ENCODE results near the gene CAMTA1. TPM values are rescaled to one million over a fixed set of nuclear protein-coding genes. Genes with fewer than 3 reads are reported as not detected.

Gene CAMTA1
- total RNA-seq, 1 experiment from 2014 or later: 60.0 TPM

DNA sequence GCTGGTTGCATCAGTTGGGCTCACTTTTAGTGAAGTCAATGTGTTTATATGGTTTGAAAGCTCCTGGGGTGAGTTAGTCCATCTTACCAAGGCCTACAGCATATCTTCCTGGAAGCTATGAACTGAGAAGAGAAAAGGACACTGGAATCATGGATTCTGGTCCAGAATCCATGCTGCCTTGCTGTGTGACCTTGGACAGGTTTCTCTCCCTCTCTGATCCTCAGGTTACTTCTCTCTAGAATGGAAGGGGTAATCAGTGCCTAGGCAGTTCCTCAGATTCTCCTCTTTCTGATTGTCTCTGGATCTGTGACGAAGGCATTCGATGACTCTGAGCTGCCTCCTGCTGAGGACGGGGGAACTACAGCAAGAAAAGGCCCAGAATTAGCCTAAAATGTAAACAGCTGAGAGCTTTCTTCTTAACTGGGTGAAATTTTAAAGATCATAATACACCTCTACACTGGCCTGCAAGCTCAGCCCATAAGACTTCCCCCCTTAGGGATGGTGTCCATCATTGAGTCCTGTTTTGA lies 560.9 kb downstream of the CAMTA1 start:
- POLR2A ChIA-PET: no interaction called here
- no peaks in the 10 kb centered on the region for H3K36me3 ChIP-seq (ENCODE audit: control insufficient read depth, insufficient read depth, low read length)
- no peaks in the 10 kb centered on the region for H3K4me1 Mint-ChIP-seq (ENCODE audit: low read depth, unreplicated experiment)
- H3K9me3 ChIP-seq: no peaks in the 10 kb centered on the region
- H3K27me3 Mint-ChIP-seq (ENCODE audit: insufficient read depth, unreplicated experiment): no peaks in the 10 kb centered on the region
- H3K27ac Mint-ChIP-seq (ENCODE audit: unreplicated experiment): no peak overlapping the region
- H3K4me3 ChIP-seq (ENCODE audit: low read depth, low read length): no peak overlapping the region
- H3K27me3 ChIP-seq (replicated peaks; ENCODE audit: control insufficient read depth, insufficient read depth, low read length): no peaks in the 10 kb centered on the region; the same call in 1 of the 2 replicates
- H3K36me3 Mint-ChIP-seq (ENCODE audit: insufficient read depth, unreplicated experiment): no peaks in the 10 kb centered on the region
- H3K4me3 Mint-ChIP-seq (ENCODE audit: unreplicated experiment): no peak overlapping the region
- no peaks in the 10 kb centered on the region for H3K9me3 Mint-ChIP-seq (ENCODE audit: unreplicated experiment)
- CTCF ChIA-PET: no interaction called here
- DNase-seq: no peak
- intact Hi-C loops (cut with micrococcal nuclease; ENCODE audit: unreplicated experiment): no loop called here
- no peaks in the 10 kb centered on the region for H3K4me1 ChIP-seq
- TF ChIP-seq, protein P1, sequence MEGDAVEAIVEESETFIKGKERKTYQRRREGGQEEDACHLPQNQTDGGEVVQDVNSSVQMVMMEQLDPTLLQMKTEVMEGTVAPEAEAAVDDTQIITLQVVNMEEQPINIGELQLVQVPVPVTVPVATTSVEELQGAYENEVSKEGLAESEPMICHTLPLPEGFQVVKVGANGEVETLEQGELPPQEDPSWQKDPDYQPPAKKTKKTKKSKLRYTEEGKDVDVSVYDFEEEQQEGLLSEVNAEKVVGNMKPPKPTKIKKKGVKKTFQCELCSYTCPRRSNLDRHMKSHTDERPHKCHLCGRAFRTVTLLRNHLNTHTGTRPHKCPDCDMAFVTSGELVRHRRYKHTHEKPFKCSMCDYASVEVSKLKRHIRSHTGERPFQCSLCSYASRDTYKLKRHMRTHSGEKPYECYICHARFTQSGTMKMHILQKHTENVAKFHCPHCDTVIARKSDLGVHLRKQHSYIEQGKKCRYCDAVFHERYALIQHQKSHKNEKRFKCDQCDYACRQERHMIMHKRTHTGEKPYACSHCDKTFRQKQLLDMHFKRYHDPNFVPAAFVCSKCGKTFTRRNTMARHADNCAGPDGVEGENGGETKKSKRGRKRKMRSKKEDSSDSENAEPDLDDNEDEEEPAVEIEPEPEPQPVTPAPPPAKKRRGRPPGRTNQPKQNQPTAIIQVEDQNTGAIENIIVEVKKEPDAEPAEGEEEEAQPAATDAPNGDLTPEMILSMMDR (IDR thresholded peaks at IDR 0.05; ENCODE audit: insufficient read depth in 1 of 2, low read depth in 1 of 2, low read length in 1 of 2, severe bottlenecking in 1 of 2, unreplicated experiment in 1 of 2): no peak
- BruUV-seq (replicated peaks): no TSS peak

DNA sequence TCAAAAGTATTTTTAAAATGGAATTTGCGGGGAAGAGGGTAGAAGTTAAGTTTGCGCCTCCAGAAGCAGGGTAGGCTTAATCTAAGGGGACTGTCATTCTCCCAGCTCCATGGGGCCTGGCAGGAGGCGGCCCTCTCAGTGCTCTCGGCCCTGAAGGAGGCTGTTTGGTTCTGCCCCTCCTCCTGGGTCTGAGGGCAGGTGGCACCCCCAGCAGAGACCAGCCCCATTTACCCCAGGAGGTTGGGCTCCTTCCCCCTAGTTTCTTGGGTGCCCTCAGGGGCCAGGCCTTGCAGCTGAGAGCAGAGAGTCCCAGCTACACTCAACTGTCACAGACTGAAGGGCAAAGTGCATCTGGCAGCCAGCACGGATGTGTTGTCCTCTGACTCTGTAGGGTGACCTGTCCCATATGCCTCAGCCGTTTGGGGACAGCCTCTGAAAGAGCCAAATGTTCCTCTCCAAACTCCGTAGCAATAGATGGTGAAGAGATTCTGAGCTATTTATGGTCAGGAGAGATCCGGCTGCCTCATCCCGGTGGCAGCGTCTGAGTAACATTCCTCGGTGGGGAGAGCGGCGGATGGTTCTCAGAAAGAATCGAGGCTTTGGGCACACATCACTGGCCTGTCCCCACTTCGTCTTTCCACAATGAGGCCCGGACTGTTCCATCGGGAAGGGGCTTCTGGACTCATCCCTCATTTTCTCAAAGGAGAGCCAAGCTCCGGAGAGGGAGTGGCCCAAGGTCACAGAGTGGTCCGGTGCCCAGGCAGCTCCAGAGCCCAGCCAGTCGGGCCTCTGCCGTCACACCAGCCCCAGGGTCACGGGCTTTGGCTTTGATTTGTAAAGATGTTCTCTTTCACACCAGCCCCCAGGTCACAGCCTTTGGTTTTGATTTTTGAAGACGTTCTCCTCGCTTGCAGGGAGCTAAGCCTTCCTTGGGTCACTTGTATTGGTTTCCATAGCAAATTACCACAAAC lies 561.6 kb downstream of the CAMTA1 start:
- ChIA-PET POLR2A (no interaction called here), CTCF (no interaction called here)
- DNase-seq: no peak

DNA sequence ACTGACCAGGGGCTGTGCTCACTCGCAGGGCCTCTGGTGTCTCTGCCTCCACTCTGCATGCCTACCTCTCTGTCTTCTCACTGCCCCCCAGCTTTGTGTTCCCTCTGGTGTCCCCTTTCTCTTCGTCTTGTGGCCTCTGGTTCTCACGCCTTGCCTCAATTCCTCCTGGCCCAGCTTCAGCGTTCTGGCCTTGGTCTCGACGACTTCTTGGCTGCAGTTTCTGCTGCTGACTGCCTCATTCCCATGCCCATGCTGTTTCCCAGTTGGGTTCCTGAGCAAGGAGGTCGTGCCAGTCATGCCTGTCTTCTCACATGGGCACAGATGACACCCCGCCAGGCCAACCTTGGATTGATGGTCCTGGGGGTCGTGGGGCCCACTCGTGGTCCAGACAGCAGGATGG lies 562.8 kb downstream of the CAMTA1 start:
- CTCF ChIA-PET: no interaction called here
- Mint-ChIP-seq H3K9me3 (ENCODE audit: unreplicated experiment) (no peaks in the 10 kb centered on the region), H3K4me3 (ENCODE audit: unreplicated experiment) (no peak overlapping the region), H3K27ac (ENCODE audit: unreplicated experiment) (no peak overlapping the region), H3K36me3 (ENCODE audit: insufficient read depth, unreplicated experiment) (no peaks in the 10 kb centered on the region), H3K4me1 (ENCODE audit: low read depth, unreplicated experiment) (no peaks in the 10 kb centered on the region), H3K27me3 (ENCODE audit: insufficient read depth, unreplicated experiment) (no peaks in the 10 kb centered on the region)
- Histone ChIP-seq H3K4me3 (ENCODE audit: low read depth, low read length) (no peak overlapping the region), H3K27me3 (replicated peaks; ENCODE audit: control insufficient read depth, insufficient read depth, low read length) (no peaks in the 10 kb centered on the region; the same call in 1 of the 2 replicates), H3K4me1 (no peaks in the 10 kb centered on the region), H3K9me3 (no peaks in the 10 kb centered on the region), H3K36me3 (ENCODE audit: control insufficient read depth, insufficient read depth, low read length) (no peaks in the 10 kb centered on the region)
- TF ChIP-seq, protein P1 (IDR thresholded peaks at IDR 0.05; ENCODE audit: insufficient read depth in 1 of 2, low read depth in 1 of 2, low read length in 1 of 2, severe bottlenecking in 1 of 2, unreplicated experiment in 1 of 2): no peak
- POLR2A ChIA-PET: no interaction called here
- BruUV-seq (replicated peaks): no TSS peak
- intact Hi-C loops (cut with micrococcal nuclease; ENCODE audit: unreplicated experiment): no loop called here
- DNase-seq: no peak

More for the DNA sequence above, 561.6 kb downstream of the CAMTA1 start:
- H3K4me1 ChIP-seq: no peaks in the 10 kb centered on the region
- Mint-ChIP-seq H3K27me3 (ENCODE audit: insufficient read depth, unreplicated experiment) (no peaks in the 10 kb centered on the region), H3K9me3 (ENCODE audit: unreplicated experiment) (no peaks in the 10 kb centered on the region), H3K36me3 (ENCODE audit: insufficient read depth, unreplicated experiment) (no peaks in the 10 kb centered on the region), H3K27ac (ENCODE audit: unreplicated experiment) (no peak overlapping the region), H3K4me1 (ENCODE audit: low read depth, unreplicated experiment) (no peaks in the 10 kb centered on the region), H3K4me3 (ENCODE audit: unreplicated experiment) (no peak overlapping the region)
- intact Hi-C loops (cut with micrococcal nuclease; ENCODE audit: unreplicated experiment): no loop called here
- no peak overlapping the region for H3K4me3 ChIP-seq (ENCODE audit: low read depth, low read length)
- no peaks in the 10 kb centered on the region for H3K36me3 ChIP-seq (ENCODE audit: control insufficient read depth, insufficient read depth, low read length)
- BruUV-seq (replicated peaks): no TSS peak
- H3K9me3 ChIP-seq: no peaks in the 10 kb centered on the region
- H3K27me3 ChIP-seq (replicated peaks; ENCODE audit: control insufficient read depth, insufficient read depth, low read length): no peaks in the 10 kb centered on the region; the same call in 1 of the 2 replicates
- TF ChIP-seq, protein P1 (IDR thresholded peaks at IDR 0.05; ENCODE audit: insufficient read depth in 1 of 2, low read depth in 1 of 2, low read length in 1 of 2, severe bottlenecking in 1 of 2, unreplicated experiment in 1 of 2): no peak
